ENCODE data around the gene C8A. TPM values are rescaled to one million over a fixed set of nuclear protein-coding genes. Genes with fewer than 3 reads are reported as not detected.

Gene C8A
- total RNA-seq, 2 experiments from 2014 or later, result not detected

GRCh38 chr1:56866656-56867055 lies 12.1 kb downstream of the C8A start:
- no peak for DNase-seq
- Mint-ChIP-seq H3K36me3 (ENCODE audit: low read depth) (no peaks in the 10 kb centered on the region), H3K4me3 (no peak overlapping the region), H3K9me3 (no peaks in the 10 kb centered on the region), H3K4me1 (ENCODE audit: low read depth) (no peaks in the 10 kb centered on the region), H3K27ac (no peak overlapping the region), H3K27me3 (ENCODE audit: low read depth) (peaks cover 19% of the 10 kb centered on the region)
- CTCF ChIA-PET, result no interaction called here
- intact Hi-C loops (cut with micrococcal nuclease), result no loop called here

GRCh38 chr1:56867491-56867890 lies 12.9 kb downstream of the C8A start:
- intact Hi-C loops (cut with micrococcal nuclease), result no loop called here
- CTCF ChIA-PET, result no interaction called here
- Mint-ChIP-seq H3K4me1 (ENCODE audit: low read depth) (no peaks in the 10 kb centered on the region), H3K9me3 (no peaks in the 10 kb centered on the region), H3K27ac (no peak overlapping the region), H3K36me3 (ENCODE audit: low read depth) (no peaks in the 10 kb centered on the region), H3K4me3 (no peak overlapping the region), H3K27me3 (ENCODE audit: low read depth) (peaks cover 19% of the 10 kb centered on the region)
- no peak for DNase-seq

GRCh38 chr1:56868761-56869160 lies 14.2 kb downstream of the C8A start:
- no peak for DNase-seq
- H3K9me3 Mint-ChIP-seq, result no peaks in the 10 kb centered on the region
- peaks cover 19% of the 10 kb centered on the region for H3K27me3 Mint-ChIP-seq (ENCODE audit: low read depth)
- no peaks in the 10 kb centered on the region for H3K4me1 Mint-ChIP-seq (ENCODE audit: low read depth)
- intact Hi-C loops (cut with micrococcal nuclease), result no loop called here
- CTCF ChIA-PET, result no interaction called here
- no peak overlapping the region for H3K27ac Mint-ChIP-seq
- H3K36me3 Mint-ChIP-seq (ENCODE audit: low read depth), result no peaks in the 10 kb centered on the region
- no peak overlapping the region for H3K4me3 Mint-ChIP-seq

- CTCF ChIA-PET, result no interaction called here
- DNase-seq, result no peak
- Mint-ChIP-seq H3K27ac (no peak overlapping the region), H3K9me3 (no peaks in the 10 kb centered on the region), H3K4me1 (ENCODE audit: low read depth) (no peaks in the 10 kb centered on the region), H3K36me3 (ENCODE audit: low read depth) (no peaks in the 10 kb centered on the region), H3K27me3 (ENCODE audit: low read depth) (peaks cover 24% of the 10 kb centered on the region), H3K4me3 (no peak overlapping the region)
- intact Hi-C loops (cut with micrococcal nuclease), result no loop called here
Measured at GRCh38 chr1:56872597-56872996, 18.0 kb downstream of the C8A start.

- no peaks in the 10 kb centered on the region for H3K9me3 Mint-ChIP-seq
- intact Hi-C loops (cut with micrococcal nuclease), result no loop called here
- H3K4me1 Mint-ChIP-seq (ENCODE audit: low read depth), result no peaks in the 10 kb centered on the region
- no peak overlapping the region for H3K27ac Mint-ChIP-seq
- H3K27me3 Mint-ChIP-seq (ENCODE audit: low read depth), result peaks cover 22% of the 10 kb centered on the region
- H3K36me3 Mint-ChIP-seq (ENCODE audit: low read depth), result no peaks in the 10 kb centered on the region
- DNase-seq, result no peak
- H3K4me3 Mint-ChIP-seq, result no peak overlapping the region
- CTCF ChIA-PET, result no interaction called here
Measured at GRCh38 chr1:56873213-56873612, 18.6 kb downstream of the C8A start.

GRCh38 chr1:56874689-56875088 lies 20.1 kb downstream of the C8A start:
- intact Hi-C loops (cut with micrococcal nuclease), result no loop called here
- no peak for DNase-seq
- H3K9me3 Mint-ChIP-seq, result no peaks in the 10 kb centered on the region
- CTCF ChIA-PET, result no interaction called here
- no peak overlapping the region for H3K4me3 Mint-ChIP-seq
- H3K36me3 Mint-ChIP-seq (ENCODE audit: low read depth), result no peaks in the 10 kb centered on the region
- H3K4me1 Mint-ChIP-seq (ENCODE audit: low read depth), result no peaks in the 10 kb centered on the region
- H3K27ac Mint-ChIP-seq, result no peak overlapping the region
- H3K27me3 Mint-ChIP-seq (ENCODE audit: low read depth), result peaks cover 21% of the 10 kb centered on the region

- Mint-ChIP-seq H3K36me3 (ENCODE audit: low read depth) (no peaks in the 10 kb centered on the region), H3K27ac (no peak overlapping the region), H3K4me1 (ENCODE audit: low read depth) (no peaks in the 10 kb centered on the region), H3K9me3 (no peaks in the 10 kb centered on the region), H3K27me3 (ENCODE audit: low read depth) (peaks cover 14% of the 10 kb centered on the region), H3K4me3 (no peak overlapping the region)
- intact Hi-C loops (cut with micrococcal nuclease), result no loop called here
- DNase-seq, result no peak
- CTCF ChIA-PET, result no interaction called here
Measured at GRCh38 chr1:56877973-56878372, 23.4 kb downstream of the C8A start.

GRCh38 chr1:56880774-56881173 lies 26.2 kb downstream of the C8A start:
- peaks cover 11% of the 10 kb centered on the region for H3K27me3 Mint-ChIP-seq (ENCODE audit: low read depth)

GRCh38 chr1:56881417-56881816 lies 26.8 kb downstream of the C8A start:
- peaks cover 9% of the 10 kb centered on the region for H3K27me3 Mint-ChIP-seq (ENCODE audit: low read depth)
- no peaks in the 10 kb centered on the region for H3K36me3 Mint-ChIP-seq (ENCODE audit: low read depth)
- H3K4me3 Mint-ChIP-seq, result no peak overlapping the region
- CTCF ChIA-PET, result no interaction called here
- H3K27ac Mint-ChIP-seq, result no peak overlapping the region
- no peak for DNase-seq
- intact Hi-C loops (cut with micrococcal nuclease), result no loop called here
- no peaks in the 10 kb centered on the region for H3K4me1 Mint-ChIP-seq (ENCODE audit: low read depth)
- peaks cover 2% of the 10 kb centered on the region for H3K9me3 Mint-ChIP-seq

More at GRCh38 chr1:56880774-56881173, 26.2 kb downstream of the C8A start:
- H3K4me3 Mint-ChIP-seq, result no peak overlapping the region
- DNase-seq, result no peak
- intact Hi-C loops (cut with micrococcal nuclease), result no loop called here
- CTCF ChIA-PET, result no interaction called here
- no peaks in the 10 kb centered on the region for H3K4me1 Mint-ChIP-seq (ENCODE audit: low read depth)
- no peak overlapping the region for H3K27ac Mint-ChIP-seq
- peaks cover 2% of the 10 kb centered on the region for H3K9me3 Mint-ChIP-seq
- no peaks in the 10 kb centered on the region for H3K36me3 Mint-ChIP-seq (ENCODE audit: low read depth)

- Mint-ChIP-seq H3K27ac (no peak overlapping the region), H3K27me3 (ENCODE audit: low read depth) (peaks cover 6% of the 10 kb centered on the region), H3K36me3 (ENCODE audit: low read depth) (no peaks in the 10 kb centered on the region), H3K9me3 (no peaks in the 10 kb centered on the region), H3K4me1 (ENCODE audit: low read depth) (no peaks in the 10 kb centered on the region), H3K4me3 (no peak overlapping the region)
- CTCF ChIA-PET, result no interaction called here
- no peak for DNase-seq
- intact Hi-C loops (cut with micrococcal nuclease), result no loop called here
Measured at GRCh38 chr1:56890229-56890628, 35.6 kb downstream of the C8A start.

GRCh38 chr1:56894014-56894413 lies 39.4 kb downstream of the C8A start:
- CTCF ChIA-PET, result interaction anchor here (0.6 kb wide), 1 partner anchor 1283 kb away, joined by 3 read pairs; no protein-coding TSS in a partner anchor
- intact Hi-C loops (cut with micrococcal nuclease), result no loop called here
- Mint-ChIP-seq H3K4me3 (no peak overlapping the region), H3K27me3 (ENCODE audit: low read depth) (peaks cover 5% of the 10 kb centered on the region), H3K27ac (no peak overlapping the region), H3K9me3 (no peaks in the 10 kb centered on the region), H3K4me1 (ENCODE audit: low read depth) (no peaks in the 10 kb centered on the region), H3K36me3 (ENCODE audit: low read depth) (no peaks in the 10 kb centered on the region)
- DNase-seq, result no peak

GRCh38 chr1:56897150-56898004 lies 42.8 kb downstream of the C8A start:
- Mint-ChIP-seq H3K4me3 (no peak overlapping the region), H3K36me3 (ENCODE audit: low read depth) (no peaks in the 10 kb centered on the region), H3K9me3 (no peaks in the 10 kb centered on the region), H3K4me1 (ENCODE audit: low read depth) (no peaks in the 10 kb centered on the region), H3K27ac (no peak overlapping the region), H3K27me3 (ENCODE audit: low read depth) (peaks cover 10% of the 10 kb centered on the region)
- intact Hi-C loops (cut with micrococcal nuclease), result no loop called here
- CTCF ChIA-PET, result no interaction called here
- no peak for DNase-seq

- Mint-ChIP-seq H3K9me3 (no peaks in the 10 kb centered on the region), H3K4me3 (no peak overlapping the region), H3K4me1 (ENCODE audit: low read depth) (no peaks in the 10 kb centered on the region), H3K27me3 (ENCODE audit: low read depth) (peaks cover 12% of the 10 kb centered on the region), H3K27ac (no peak overlapping the region), H3K36me3 (ENCODE audit: low read depth) (no peaks in the 10 kb centered on the region)
- no peak for DNase-seq
- intact Hi-C loops (cut with micrococcal nuclease), result no loop called here
- CTCF ChIA-PET, result no interaction called here
Measured at GRCh38 chr1:56898005-56898373, 43.4 kb downstream of the C8A start.

All from activated naive CD4-positive, alpha-beta T cell treated with anti-CD3 and anti-CD28 coated beads for 36 hours (primary cell).